Kidney (tissue), 14 donors: ENCODE data around the gene MS4A18. TPM values are rescaled to one million over a fixed set of nuclear protein-coding genes. Genes with fewer than 3 reads are reported as not detected.

Source experiments
- DNase-seq, 5 donors: peaks; one replicate each; pipeline ENCODE4 v3.0.0-alpha.2; 2013 to 2020
- FAIRE-seq: peaks from 2 replicates; lab custom pipeline; 2012; peaks lifted over from hg19 to GRCh38; lab: Jason Lieb, UNC
- H3K27ac ChIP-seq, 2 donors: one replicate each; pipeline ENCODE4 v1.7.0; 2013; ENCODE audit warnings: low read depth in 2 of 2, low read length in 2 of 2, inconsistent platforms in 1 of 2
- H3K27me3 ChIP-seq: one replicate; pipeline ENCODE4 v1.7.1; 2013; ENCODE audit warnings: low read length, inconsistent platforms; ENCODE audit not compliant: control insufficient read depth, insufficient read depth
- H3K36me3 ChIP-seq, 3 donors: one replicate each; pipeline versions ENCODE4 v1.7.0 to v1.7.1; 2013; ENCODE audit warnings: low read length in 3 of 3, control low read depth in 1 of 3, inconsistent platforms in 1 of 3; ENCODE audit not compliant: insufficient read depth in 3 of 3, control insufficient read depth in 2 of 3
- H3K4me1 ChIP-seq, 3 donors: one replicate each; pipeline versions ENCODE4 v1.7.0 to v1.7.1; 2013; ENCODE audit warnings: low read length in 3 of 3, inconsistent platforms in 1 of 3, low read depth in 1 of 3; ENCODE audit not compliant: control insufficient read depth in 2 of 3, insufficient read depth in 2 of 3
- H3K4me3 ChIP-seq, 3 donors: one replicate each; pipeline versions ENCODE4 v1.7.0 to v1.8.1; 2013; ENCODE audit warnings: low read length in 3 of 3, control low read depth in 1 of 3, inconsistent platforms in 1 of 3
- H3K9ac ChIP-seq, 3 donors: one replicate each; pipeline versions ENCODE4 v1.7.0 to v1.7.1; 2013; ENCODE audit warnings: low read length in 3 of 3, control low read depth in 1 of 3, inconsistent platforms in 1 of 3
- H3K9me3 ChIP-seq, 3 donors: one replicate each; pipeline versions ENCODE4 v1.7.0 to v1.7.1; 2013; ENCODE audit warnings: low read length in 3 of 3, control low read depth in 1 of 3, inconsistent platforms in 1 of 3; ENCODE audit not compliant: control insufficient read depth in 2 of 3, insufficient read depth in 1 of 3
- CTCF ChIP-seq: IDR thresholded peaks from 3 replicates; pipeline ENCODE4 v1.5.1; 2012; ENCODE audit warnings: mild to moderate bottlenecking, moderate library complexity, borderline replicate concordance; ENCODE audit not compliant: insufficient read depth; ENCODE audit errors: extremely low read depth
- intact Hi-C: fragments of 100-400 bp; cut with DNase I; formaldehyde crosslinking; loops from one replicate; pipeline ENCODE4 v1.11.1; 2022
- polyA plus RNA-seq: library from polyadenylated mRNA; stranded (reverse); fragments of 350-450 nt; fragmentation: Illumina TruSeq; extraction: RNeasy Lipid Tissue Mini Kit (QIAGEN cat#74804); gene quantifications from one replicate; pipeline ENCODE4 v1.2.3, GENCODE V29; 2014; ENCODE audit warnings: low read depth, low replicate concordance; ENCODE audit not compliant: insufficient read depth
- total RNA-seq: library from RNA; stranded (reverse); fragmentation: NEBNext Ultra II Directional; extraction: Animal tissue kit (Norgen Biotek cat#: 25700); gene quantifications from one replicate; pipeline ENCODE4 v1.2.1, GENCODE V29; 2021
- donor health status: control.
- donor health status: control.
- donor health status: control.
- donor health status: control.
- donor health status: control.
- donor health status: DM: yes; HTN: yes; CAD: no.
- donor health status: Normal renal cell carcinoma (clear cell type).

MS4A18 gene
- total and polyA plus RNA-seq, 2 donors from 2014 or later, result not detected

- H3K27ac ChIP-seq, result no peak overlapping the region
- H3K27me3 ChIP-seq, result no peaks in the 10 kb centered on the region
- H3K36me3 ChIP-seq, result no peaks in the 10 kb centered on the region
- DNase-seq, result no peak
- no peak for TF ChIP-seq CTCF
- H3K4me1 ChIP-seq, result no peaks in the 10 kb centered on the region
- no peak overlapping the region for H3K9ac ChIP-seq
- intact Hi-C loops, result no loop called here
- no peak overlapping the region for H3K4me3 ChIP-seq
- H3K9me3 ChIP-seq, result no peaks in the 10 kb centered on the region
- FAIRE-seq, result no peak
Measured at GRCh38 chr11:60764879-60765278, 40.4 kb downstream of the MS4A18 start.

GRCh38 chr11:60765355-60765754 lies 40.8 kb downstream of the MS4A18 start:
- no peak overlapping the region for H3K9ac ChIP-seq
- FAIRE-seq, result no peak

DNA sequence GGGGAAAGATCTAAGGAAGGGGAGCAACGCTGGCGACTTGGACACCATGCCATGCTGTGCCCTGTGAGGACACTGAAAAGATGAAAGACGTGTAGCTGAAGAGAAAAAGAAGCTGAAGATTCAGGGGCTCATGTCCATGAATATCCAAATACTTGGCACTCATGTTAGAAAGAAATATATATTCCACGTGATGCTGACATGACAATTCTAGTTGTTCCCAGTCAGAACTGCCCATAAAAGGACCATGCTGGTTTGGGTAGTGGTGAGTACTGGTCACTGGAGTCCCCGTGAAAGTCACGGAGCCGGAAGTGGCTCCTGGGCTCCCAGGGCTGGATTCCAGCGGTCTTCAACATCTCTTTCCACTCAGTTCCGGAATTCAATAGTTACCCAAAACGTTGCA lies 42.0 kb downstream of the MS4A18 start:
- no peak for TF ChIP-seq CTCF

More at GRCh38 chr11:60765355-60765754, 40.8 kb downstream of the MS4A18 start:
- Histone ChIP-seq H3K36me3 (no peaks in the 10 kb centered on the region), H3K4me1 (no peaks in the 10 kb centered on the region), H3K9me3 (no peaks in the 10 kb centered on the region), H3K27ac (no peak overlapping the region), H3K27me3 (no peaks in the 10 kb centered on the region), H3K4me3 (no peak overlapping the region)
- intact Hi-C loops, result no loop called here
- TF ChIP-seq CTCF, result no peak
- no peak for DNase-seq

GRCh38 chr11:60767388-60767811 lies 42.9 kb downstream of the MS4A18 start:
- Histone ChIP-seq H3K4me3 (no peak overlapping the region), H3K4me1 (no peaks in the 10 kb centered on the region), H3K9ac (no peak overlapping the region), H3K27ac (no peak overlapping the region), H3K27me3 (no peaks in the 10 kb centered on the region), H3K9me3 (no peaks in the 10 kb centered on the region), H3K36me3 (no peaks in the 10 kb centered on the region)
- FAIRE-seq (no peak), DNase-seq (no peak)
- TF ChIP-seq CTCF, result no peak
- intact Hi-C loops, result no loop called here

More for the DNA sequence above, 42.0 kb downstream of the MS4A18 start:
- Histone ChIP-seq H3K4me3 (no peak overlapping the region), H3K9me3 (no peaks in the 10 kb centered on the region), H3K4me1 (no peaks in the 10 kb centered on the region), H3K9ac (no peak overlapping the region), H3K27me3 (no peaks in the 10 kb centered on the region), H3K27ac (no peak overlapping the region), H3K36me3 (no peaks in the 10 kb centered on the region)
- DNase-seq, result no peak
- FAIRE-seq, result no peak
- intact Hi-C loops, result no loop called here
